ENCODE data around the gene CDKN2B-AS1.
A peak's percentile ranks its signal among the peaks of the same experiment; 100 is the strongest.

Gene CDKN2B-AS1

GRCh38 chr9:22040760-22041159 is 46.2 kb downstream of the CDKN2B-AS1 start:
- H3K79me2 ChIP-seq, result no peaks in the 10 kb centered on the region
- H3K9me3 ChIP-seq (ENCODE audit: control insufficient read depth, low read length), result no peaks in the 10 kb centered on the region
- H3K27ac ChIP-seq, result no peak overlapping the region
- H3K4me2 ChIP-seq (ENCODE audit: low read length), result peak overlapping the region; percentile 15
- no peak overlapping the region for H2AFZ ChIP-seq
- H3K4me1 ChIP-seq, result no peaks in the 10 kb centered on the region
- no peaks in the 10 kb centered on the region for H3K36me3 ChIP-seq (ENCODE audit: control insufficient read depth, insufficient read depth, low read length)
- H3K9ac ChIP-seq, result no peak overlapping the region
- H3K4me3 ChIP-seq (ENCODE audit: low read depth, low read length), result no peak overlapping the region
- no peak for TF ChIP-seq CTCF (IDR thresholded peaks at IDR 0.05)
- H3K27me3 ChIP-seq (ENCODE audit: control insufficient read depth, insufficient read depth, low read length), result no peaks in the 10 kb centered on the region

DNA sequence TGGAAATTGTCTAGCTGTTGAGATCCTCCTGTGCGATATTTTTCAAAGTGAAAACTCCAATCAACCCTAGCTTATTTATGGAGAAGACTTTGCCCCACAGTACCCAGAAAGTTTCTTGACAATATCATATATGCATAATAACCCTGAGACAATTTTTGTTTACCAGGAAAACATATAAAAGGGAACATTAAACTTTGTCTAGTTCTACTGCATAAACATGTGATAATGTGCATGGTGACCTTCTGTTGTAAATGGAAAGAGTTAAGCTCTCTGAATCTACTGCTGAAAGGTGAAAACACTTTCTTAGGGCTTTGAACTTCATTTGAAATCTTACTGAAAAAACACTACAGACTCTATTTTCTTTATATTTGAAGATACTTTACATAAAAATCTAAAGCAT is 46.8 kb downstream of the CDKN2B-AS1 start:
- Histone ChIP-seq H3K9me3 (ENCODE audit: control insufficient read depth, low read length) (no peaks in the 10 kb centered on the region), H3K36me3 (ENCODE audit: control insufficient read depth, insufficient read depth, low read length) (no peaks in the 10 kb centered on the region), H3K9ac (no peak overlapping the region), H3K4me1 (no peaks in the 10 kb centered on the region), H3K27ac (no peak overlapping the region), H3K27me3 (ENCODE audit: control insufficient read depth, insufficient read depth, low read length) (no peaks in the 10 kb centered on the region), H3K4me3 (ENCODE audit: low read depth, low read length) (no peak overlapping the region), H2AFZ (no peak overlapping the region), H3K4me2 (ENCODE audit: low read length) (peak overlapping the region; percentile 15), H3K79me2 (no peaks in the 10 kb centered on the region)
- no peak for TF ChIP-seq CTCF (IDR thresholded peaks at IDR 0.05)

GRCh38 chr9:22041775-22042174 is 47.2 kb downstream of the CDKN2B-AS1 start:
- no peaks in the 10 kb centered on the region for H3K9me3 ChIP-seq (ENCODE audit: control insufficient read depth, low read length)
- no peaks in the 10 kb centered on the region for H3K79me2 ChIP-seq
- no peak overlapping the region for H3K4me2 ChIP-seq (ENCODE audit: low read length)
- H3K4me1 ChIP-seq, result no peaks in the 10 kb centered on the region
- no peak overlapping the region for H3K9ac ChIP-seq
- no peak overlapping the region for H3K27ac ChIP-seq
- H3K36me3 ChIP-seq (ENCODE audit: control insufficient read depth, insufficient read depth, low read length), result no peaks in the 10 kb centered on the region
- H2AFZ ChIP-seq, result no peak overlapping the region
- no peaks in the 10 kb centered on the region for H3K27me3 ChIP-seq (ENCODE audit: control insufficient read depth, insufficient read depth, low read length)
- no peak for TF ChIP-seq CTCF (IDR thresholded peaks at IDR 0.05)
- no peak overlapping the region for H3K4me3 ChIP-seq (ENCODE audit: low read depth, low read length)

GRCh38 chr9:22043928-22044327 is 49.3 kb downstream of the CDKN2B-AS1 start:
- Histone ChIP-seq H3K9me3 (ENCODE audit: control insufficient read depth, low read length) (no peaks in the 10 kb centered on the region), H3K36me3 (ENCODE audit: control insufficient read depth, insufficient read depth, low read length) (no peaks in the 10 kb centered on the region), H3K4me3 (ENCODE audit: low read depth, low read length) (no peak overlapping the region), H3K27ac (no peak overlapping the region), H2AFZ (no peak overlapping the region), H3K79me2 (no peaks in the 10 kb centered on the region), H3K9ac (no peak overlapping the region), H3K4me2 (ENCODE audit: low read length) (no peak overlapping the region), H3K27me3 (ENCODE audit: control insufficient read depth, insufficient read depth, low read length) (no peaks in the 10 kb centered on the region), H3K4me1 (no peaks in the 10 kb centered on the region)
- TF ChIP-seq CTCF (IDR thresholded peaks at IDR 0.05), result no peak

DNA sequence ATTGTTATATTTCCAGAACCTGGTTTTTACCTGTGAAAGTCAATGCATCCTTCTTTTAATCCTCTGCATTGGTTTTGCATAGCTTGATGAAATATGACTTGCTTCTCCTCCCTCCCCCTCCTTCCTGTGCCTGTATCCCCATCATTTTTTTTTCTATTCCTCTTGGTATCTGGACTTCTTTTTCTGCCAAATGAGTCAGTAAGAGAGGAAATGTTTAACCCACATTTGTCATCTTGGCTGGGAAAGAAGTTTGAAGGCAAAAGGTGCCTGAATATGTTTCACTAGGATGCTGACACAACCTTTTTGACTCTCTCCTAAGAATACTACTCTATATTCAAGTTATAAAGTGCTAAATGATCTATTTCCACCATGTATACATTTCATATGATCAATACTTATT is 50.0 kb downstream of the CDKN2B-AS1 start:
- H3K4me1 ChIP-seq, result no peaks in the 10 kb centered on the region
- H3K4me2 ChIP-seq (ENCODE audit: low read length), result no peak overlapping the region
- no peaks in the 10 kb centered on the region for H3K9me3 ChIP-seq (ENCODE audit: control insufficient read depth, low read length)
- no peak overlapping the region for H3K9ac ChIP-seq
- H3K27me3 ChIP-seq (ENCODE audit: control insufficient read depth, insufficient read depth, low read length), result no peaks in the 10 kb centered on the region
- no peak overlapping the region for H3K27ac ChIP-seq
- no peak overlapping the region for H3K4me3 ChIP-seq (ENCODE audit: low read depth, low read length)
- no peaks in the 10 kb centered on the region for H3K79me2 ChIP-seq
- no peak overlapping the region for H2AFZ ChIP-seq
- H3K36me3 ChIP-seq (ENCODE audit: control insufficient read depth, insufficient read depth, low read length), result no peaks in the 10 kb centered on the region
- no peak for TF ChIP-seq CTCF (IDR thresholded peaks at IDR 0.05)

Data from parathyroid adenoma (tissue), 2 donors.